ENCODE data around the gene STYX. TPM values are rescaled to one million over a fixed set of nuclear protein-coding genes. Genes with fewer than 3 reads are reported as not detected.

The STYX gene
- total RNA-seq, 4 donors from 2014 or later, result 10.0 to 31.8 (median 18.3) TPM

DNA sequence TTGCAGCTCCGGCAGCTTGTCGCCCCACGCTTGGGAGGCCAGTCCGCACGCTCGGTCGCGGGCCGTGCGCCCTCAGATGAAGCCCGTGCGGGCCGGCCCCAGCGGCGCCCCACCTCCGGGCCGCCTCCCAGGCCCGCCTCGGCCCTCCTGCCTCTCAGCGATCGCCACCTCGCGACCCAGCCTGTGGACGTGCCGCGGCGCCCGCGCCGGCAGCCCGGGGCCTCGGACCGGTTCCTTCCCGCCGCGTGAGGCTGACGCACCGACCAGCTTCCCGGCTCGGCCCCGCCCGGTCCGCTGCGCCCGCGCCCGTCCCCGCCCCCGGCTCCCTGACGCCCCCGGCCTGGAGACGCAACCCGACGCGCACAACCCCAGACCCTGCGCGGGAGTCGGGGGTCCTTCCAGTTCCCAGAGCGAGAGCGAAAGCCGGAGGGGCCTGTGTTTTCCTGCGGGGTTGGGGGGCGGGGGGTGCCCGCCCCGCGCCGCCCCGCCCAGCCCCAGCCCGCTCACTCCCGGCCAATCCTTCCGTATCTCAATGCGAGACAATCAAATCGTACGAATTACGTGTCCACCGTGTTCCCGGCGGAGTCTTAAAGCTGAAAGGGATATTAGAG is 34.4 kb upstream of the STYX start, which contains the start of gene ERO1A:
Gene ERO1A (minus strand): TSS at position 78 of the 611 bp plus-strand sequence. CDS start 77 bp downstream, at position 1.
- H3K27ac ChIP-seq, result peak within 1 kb of the TSS; percentile 94 to 95
- no peaks in the 10 kb centered on the region for H3K36me3 ChIP-seq
- H3K4me3 ChIP-seq, result peak within 1 kb of the TSS; percentile 50 to 64
- H3K27me3 ChIP-seq, result no peaks in the 10 kb centered on the region
- intact Hi-C loops (cut with DNase I; ENCODE audit: low total_unique reads), result loop anchor here (5.0 kb wide), 1 partner anchor 257 kb away; the partner anchor contains the start of gene FERMT2
- TF ChIP-seq CTCF (IDR thresholded peaks at IDR 0.05), result no peak
- peak; percentile 28 to 67 for TF ChIP-seq POLR2A (IDR thresholded peaks at IDR 0.05)
- H3K4me1 ChIP-seq, result no peaks in the 10 kb centered on the region
- peak; percentile 81 to 83 for DNase-seq
- H3K9me3 ChIP-seq, result no peaks in the 10 kb centered on the region

GRCh38 chr14:52700701-52701172 is 29.2 kb upstream of the STYX start:
- H3K4me1 ChIP-seq, result no peaks in the 10 kb centered on the region
- no peaks in the 10 kb centered on the region for H3K27me3 ChIP-seq
- intact Hi-C loops (cut with DNase I; ENCODE audit: low total_unique reads), result no loop called here
- TF ChIP-seq POLR2A (IDR thresholded peaks at IDR 0.05), result no peak
- no peak for TF ChIP-seq CTCF (IDR thresholded peaks at IDR 0.05)
- H3K9me3 ChIP-seq, result no peaks in the 10 kb centered on the region
- H3K27ac ChIP-seq, result no peak overlapping the region
- H3K36me3 ChIP-seq, result no peaks in the 10 kb centered on the region
- no peak for DNase-seq
- no peak overlapping the region for H3K4me3 ChIP-seq

DNA sequence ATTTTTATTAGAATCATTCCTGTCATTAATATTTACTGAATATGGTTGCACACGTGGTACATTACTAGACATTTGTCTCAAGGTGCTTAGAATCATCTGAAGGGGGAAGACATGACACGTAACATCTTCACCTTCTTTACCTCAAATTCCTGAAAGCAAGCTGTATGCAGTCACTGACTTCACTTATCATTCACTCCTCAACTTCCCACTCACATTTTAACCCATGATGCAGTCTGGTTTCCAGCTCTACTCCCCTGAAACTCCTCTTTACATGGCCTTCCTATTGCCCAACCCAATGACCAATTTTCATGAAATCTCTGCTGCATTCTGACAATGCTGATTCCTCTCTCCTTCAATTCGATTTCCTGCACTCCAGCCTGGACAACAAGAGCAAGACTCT is 28.7 kb upstream of the STYX start:
- no peak for DNase-seq
- intact Hi-C loops (cut with DNase I; ENCODE audit: low total_unique reads), result no loop called here
- no peaks in the 10 kb centered on the region for H3K27me3 ChIP-seq
- H3K4me1 ChIP-seq, result no peaks in the 10 kb centered on the region
- no peak overlapping the region for H3K4me3 ChIP-seq
- H3K27ac ChIP-seq, result no peak overlapping the region
- H3K9me3 ChIP-seq, result no peaks in the 10 kb centered on the region
- TF ChIP-seq CTCF (IDR thresholded peaks at IDR 0.05), result no peak
- no peak for TF ChIP-seq POLR2A (IDR thresholded peaks at IDR 0.05)
- H3K36me3 ChIP-seq, result no peaks in the 10 kb centered on the region

GRCh38 chr14:52703225-52703624 is 26.7 kb upstream of the STYX start:
- no peak for DNase-seq
- no peaks in the 10 kb centered on the region for H3K27me3 ChIP-seq
- intact Hi-C loops (cut with DNase I; ENCODE audit: low total_unique reads), result no loop called here
- no peaks in the 10 kb centered on the region for H3K4me1 ChIP-seq
- no peaks in the 10 kb centered on the region for H3K36me3 ChIP-seq
- H3K27ac ChIP-seq, result no peak overlapping the region
- H3K4me3 ChIP-seq, result no peak overlapping the region
- TF ChIP-seq CTCF (IDR thresholded peaks at IDR 0.05) (no peak), POLR2A (IDR thresholded peaks at IDR 0.05) (no peak)
- no peaks in the 10 kb centered on the region for H3K9me3 ChIP-seq

GRCh38 chr14:52703664-52704063 is 26.3 kb upstream of the STYX start:
- Histone ChIP-seq H3K4me1 (no peaks in the 10 kb centered on the region), H3K27me3 (no peaks in the 10 kb centered on the region), H3K27ac (no peak overlapping the region), H3K4me3 (no peak overlapping the region), H3K9me3 (no peaks in the 10 kb centered on the region), H3K36me3 (no peaks in the 10 kb centered on the region)
- intact Hi-C loops (cut with DNase I; ENCODE audit: low total_unique reads), result no loop called here
- TF ChIP-seq CTCF (IDR thresholded peaks at IDR 0.05), result no peak
- TF ChIP-seq POLR2A (IDR thresholded peaks at IDR 0.05), result no peak
- no peak for DNase-seq
